GM19468 (cell line): ENCODE results near the gene ANKRD65.
"Not testable (repeated sequence)": the region's sequence is repeated elsewhere in the genome, so short reads cannot be mapped to it uniquely, and the experiment has no call there.

Experiments
- ATAC-seq: cut with Tn5 transposase; IDR thresholded peaks from one replicate; pipeline ENCODE4 v1.9.1; 2021; ENCODE audit warnings: mild to moderate bottlenecking, moderate library complexity, moderate number of reproducible peaks; ENCODE audit not compliant: unreplicated experiment; ENCODE audit errors: extremely low read depth

ANKRD65 gene

DNA sequence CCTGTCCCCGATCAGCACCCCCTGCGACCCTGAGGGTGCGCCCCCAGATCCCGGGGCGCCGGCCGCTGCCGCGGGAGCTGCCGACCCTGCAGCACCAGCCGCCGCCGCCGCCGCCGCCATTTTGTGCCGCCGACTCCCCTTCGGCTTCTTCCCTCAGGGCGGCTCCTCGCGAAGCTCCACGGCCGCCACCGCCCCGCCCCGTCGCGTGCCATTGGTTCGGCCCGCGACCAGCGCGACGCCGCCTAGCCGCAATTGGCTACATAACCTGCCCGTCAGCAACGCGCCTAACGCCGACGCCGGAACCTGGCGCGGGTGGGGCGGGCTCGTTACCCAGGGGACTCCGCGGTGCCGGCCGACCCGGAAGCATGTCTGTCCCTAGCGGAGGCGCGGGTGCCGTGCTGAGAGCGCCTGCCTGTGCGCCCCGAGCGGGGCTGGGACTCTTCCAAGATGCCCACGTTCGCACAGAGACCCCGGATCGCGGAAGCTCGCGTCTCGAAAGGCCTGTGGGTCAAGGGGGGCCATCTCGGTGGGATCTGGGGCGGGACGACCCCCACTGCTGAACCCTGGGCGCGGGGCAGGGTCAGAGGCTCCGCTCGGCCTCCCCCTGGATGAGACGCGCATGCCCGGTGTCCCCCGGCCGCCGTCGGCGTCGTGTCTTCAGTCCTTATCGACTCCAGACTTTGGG is 21.7 kb downstream of the ANKRD65 start, which contains the start of gene CCNL2:
TSS of gene CCNL2 (minus strand) at position 149 of the 685 bp plus-strand sequence. CDS start at position 120, 29 bp downstream.
- ATAC-seq, result peak; percentile 82

DNA sequence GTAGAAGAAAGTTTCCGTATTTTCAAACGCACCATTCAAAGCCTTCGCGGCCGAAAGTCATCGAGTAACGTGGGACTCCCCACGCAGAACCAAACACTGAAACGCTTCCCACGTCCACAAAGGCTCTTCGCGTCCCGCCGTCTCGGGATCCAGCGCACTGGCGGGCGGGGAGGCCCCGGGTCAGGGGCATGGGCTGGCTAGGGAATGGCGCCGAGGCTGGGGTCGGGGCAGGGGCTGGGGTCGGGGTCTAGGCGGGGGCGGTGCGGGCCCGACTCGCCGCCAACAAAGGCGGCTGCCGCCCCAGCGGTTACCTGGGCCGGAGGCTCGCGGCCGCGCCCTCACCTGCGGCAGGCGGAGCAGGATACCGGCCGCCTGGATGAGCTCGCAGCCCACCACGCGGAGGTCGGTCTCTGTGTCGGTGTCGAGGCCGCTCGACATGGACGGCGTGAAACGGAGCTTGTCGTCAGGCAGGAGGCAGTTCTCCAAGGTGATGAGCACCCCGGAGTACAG is 22.3 kb downstream of the ANKRD65 start:
- ATAC-seq, result no peak

DNA sequence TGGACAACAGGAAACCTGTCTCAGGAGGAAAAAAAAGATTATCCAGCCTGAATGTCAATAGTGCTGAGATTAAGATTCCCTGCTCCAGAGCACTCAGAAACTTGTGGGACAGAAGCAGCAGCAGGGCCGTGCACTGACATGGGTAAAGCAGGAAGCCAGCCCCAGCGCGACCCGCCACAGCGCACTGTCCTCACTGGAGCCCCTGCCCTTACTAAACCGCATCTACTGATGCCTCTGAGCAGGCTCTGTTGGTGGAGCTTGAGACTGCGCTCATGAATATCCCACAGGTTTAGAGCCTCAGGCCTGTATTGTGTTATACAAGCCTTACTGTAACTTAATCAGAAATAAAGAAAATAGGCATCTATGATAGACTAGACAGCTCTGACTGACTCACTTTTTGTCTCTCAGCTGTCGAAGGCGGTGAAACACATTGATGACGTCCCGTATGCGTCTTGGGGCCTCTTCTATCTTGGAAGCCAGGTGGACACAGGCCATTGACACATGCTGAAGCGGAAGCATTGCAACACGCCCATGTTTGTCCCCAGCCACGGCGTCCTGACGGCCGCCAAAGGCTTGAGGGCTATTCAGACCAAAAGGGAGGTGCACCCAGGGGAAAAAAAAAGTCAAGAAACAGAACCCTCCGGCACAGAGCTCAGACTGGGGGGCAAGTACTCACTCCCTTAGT is 23.1 kb downstream of the ANKRD65 start:
- ATAC-seq, result no peak

DNA sequence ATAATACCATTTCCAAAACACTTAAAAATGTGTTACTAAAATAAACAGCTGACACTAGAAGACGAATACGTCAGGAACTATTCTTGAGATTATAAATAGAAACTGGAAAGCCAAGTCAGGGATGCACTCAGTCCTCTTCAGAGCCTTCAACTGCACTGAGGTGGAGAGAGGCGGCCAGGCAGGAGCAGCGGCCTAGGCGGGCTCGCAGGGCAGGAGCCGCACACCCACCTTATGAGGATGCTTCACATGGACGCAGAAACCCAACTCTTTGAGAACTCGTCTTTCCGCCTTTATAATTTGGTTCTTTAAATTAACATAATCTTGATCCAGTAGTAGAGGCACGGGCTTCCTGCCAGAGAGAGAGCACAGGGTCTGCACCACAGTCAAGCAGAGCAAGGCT is 25.9 kb downstream of the ANKRD65 start:
- no peak for ATAC-seq

DNA sequence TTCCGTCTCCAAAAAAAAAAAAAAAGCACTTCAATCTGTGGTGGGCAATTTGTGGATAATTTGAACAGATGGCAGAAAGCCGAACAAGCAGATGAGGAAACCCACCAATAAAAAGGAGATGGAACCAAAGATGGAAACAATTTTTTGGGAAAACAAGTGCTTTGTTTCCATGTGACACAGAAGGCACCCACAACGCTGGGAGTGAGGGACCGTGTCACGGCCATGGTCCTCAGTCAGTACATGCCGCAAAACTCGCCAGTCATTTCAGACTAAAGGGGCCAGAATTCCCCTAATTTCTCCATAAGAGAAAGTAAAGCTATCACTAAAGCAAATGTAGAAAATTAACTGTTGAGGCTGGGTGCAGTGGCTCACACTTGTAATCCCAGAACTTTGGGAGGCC is 27.0 kb downstream of the ANKRD65 start:
- ATAC-seq, result no peak

DNA sequence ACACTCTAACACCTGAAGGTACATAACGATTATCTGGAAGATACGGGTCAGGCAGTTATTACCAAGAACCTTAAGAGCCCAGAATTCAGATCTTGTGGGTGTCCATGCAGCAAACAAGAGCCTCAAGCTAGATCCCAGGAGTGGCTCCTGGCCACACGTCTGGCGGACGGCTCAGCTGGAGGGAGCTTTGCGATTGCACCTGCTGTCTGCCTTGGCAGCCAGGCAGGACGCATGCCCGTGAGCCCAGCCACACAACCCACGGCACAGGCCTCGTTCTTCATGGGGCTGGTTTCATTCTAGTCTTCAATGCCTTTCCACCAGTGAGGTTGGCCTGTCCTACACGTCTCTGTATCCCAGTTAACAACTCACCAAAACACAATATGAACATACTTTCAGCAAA is 27.6 kb downstream of the ANKRD65 start:
- ATAC-seq, result no peak

DNA sequence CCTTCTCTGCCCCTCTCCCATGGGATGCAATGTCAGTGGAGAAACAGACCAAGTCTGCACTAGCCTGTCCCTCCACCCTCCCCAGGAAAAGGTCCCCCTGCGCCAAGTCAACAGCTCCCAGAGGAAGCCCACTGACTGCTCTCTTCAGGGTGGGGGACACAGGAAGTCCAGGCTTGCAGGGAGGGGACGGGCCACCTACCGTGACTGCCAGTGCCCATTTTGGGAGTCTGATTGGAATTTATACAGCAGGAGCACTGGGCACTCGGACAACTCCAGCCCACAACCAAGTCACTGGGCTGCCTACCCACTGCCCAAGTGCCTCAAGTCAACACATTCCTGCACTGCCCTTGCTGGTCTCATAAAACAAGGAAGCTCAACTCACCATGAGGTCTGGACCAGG is 28.1 kb downstream of the ANKRD65 start:
- no peak for ATAC-seq

DNA sequence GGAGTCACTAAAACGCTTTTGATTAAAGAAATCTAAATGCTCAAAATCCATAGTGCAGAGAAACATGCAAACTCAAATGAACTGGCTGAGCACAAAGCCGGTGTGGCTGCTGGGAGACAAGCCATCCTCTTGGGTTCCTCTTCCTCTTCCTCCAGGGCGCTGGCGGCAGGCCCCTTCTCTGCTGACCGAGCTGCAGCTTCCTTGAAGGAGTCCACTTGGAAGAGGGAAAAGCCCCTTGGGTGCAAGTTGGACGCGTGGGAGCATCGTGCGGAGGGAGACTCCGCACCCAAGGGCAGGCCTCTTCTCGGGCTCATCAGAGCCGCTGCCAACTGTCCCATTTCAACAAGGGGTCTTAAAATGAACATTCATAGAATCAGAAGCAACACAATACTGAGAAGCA is 29.9 kb downstream of the ANKRD65 start:
- no peak for ATAC-seq

DNA sequence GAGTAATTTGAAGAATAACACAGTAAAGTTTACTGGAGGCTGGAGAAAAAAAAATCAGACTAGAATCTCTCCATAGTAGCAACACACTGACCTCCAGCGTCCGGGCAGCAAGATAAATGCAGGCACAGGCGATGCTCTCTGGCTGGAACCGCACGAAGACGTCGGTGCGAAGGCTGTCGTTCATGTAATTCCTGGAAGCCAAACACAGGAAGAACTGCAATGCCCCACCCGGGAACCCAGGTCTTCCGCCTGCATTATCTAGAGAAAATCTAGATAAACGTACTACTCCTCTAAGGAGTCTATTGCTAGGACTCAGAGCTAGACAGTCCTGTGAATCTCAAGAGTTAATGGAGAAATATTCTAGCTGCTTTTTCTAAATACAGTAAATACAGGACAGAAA is 30.4 kb downstream of the ANKRD65 start:
- no peak for ATAC-seq

DNA sequence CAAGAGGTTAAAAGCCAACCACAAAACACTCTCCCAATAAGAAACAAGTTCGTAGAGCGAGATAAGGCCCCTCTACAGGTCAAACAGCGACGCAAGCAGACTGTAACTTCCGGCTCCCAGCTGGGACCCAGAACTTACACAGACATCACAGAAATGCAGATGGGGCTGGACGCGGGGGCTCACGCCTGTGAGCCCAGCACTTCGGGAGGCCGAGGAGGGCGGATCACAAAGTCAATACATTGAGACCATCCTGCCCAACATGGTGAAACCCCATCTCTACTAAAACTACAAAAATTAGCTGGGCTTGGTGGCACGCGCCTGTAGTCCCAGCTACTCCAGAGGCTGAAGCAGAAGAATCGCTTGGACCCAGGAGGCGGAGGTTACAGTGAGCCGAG is 33.0 kb downstream of the ANKRD65 start:
- ATAC-seq, result no peak

DNA sequence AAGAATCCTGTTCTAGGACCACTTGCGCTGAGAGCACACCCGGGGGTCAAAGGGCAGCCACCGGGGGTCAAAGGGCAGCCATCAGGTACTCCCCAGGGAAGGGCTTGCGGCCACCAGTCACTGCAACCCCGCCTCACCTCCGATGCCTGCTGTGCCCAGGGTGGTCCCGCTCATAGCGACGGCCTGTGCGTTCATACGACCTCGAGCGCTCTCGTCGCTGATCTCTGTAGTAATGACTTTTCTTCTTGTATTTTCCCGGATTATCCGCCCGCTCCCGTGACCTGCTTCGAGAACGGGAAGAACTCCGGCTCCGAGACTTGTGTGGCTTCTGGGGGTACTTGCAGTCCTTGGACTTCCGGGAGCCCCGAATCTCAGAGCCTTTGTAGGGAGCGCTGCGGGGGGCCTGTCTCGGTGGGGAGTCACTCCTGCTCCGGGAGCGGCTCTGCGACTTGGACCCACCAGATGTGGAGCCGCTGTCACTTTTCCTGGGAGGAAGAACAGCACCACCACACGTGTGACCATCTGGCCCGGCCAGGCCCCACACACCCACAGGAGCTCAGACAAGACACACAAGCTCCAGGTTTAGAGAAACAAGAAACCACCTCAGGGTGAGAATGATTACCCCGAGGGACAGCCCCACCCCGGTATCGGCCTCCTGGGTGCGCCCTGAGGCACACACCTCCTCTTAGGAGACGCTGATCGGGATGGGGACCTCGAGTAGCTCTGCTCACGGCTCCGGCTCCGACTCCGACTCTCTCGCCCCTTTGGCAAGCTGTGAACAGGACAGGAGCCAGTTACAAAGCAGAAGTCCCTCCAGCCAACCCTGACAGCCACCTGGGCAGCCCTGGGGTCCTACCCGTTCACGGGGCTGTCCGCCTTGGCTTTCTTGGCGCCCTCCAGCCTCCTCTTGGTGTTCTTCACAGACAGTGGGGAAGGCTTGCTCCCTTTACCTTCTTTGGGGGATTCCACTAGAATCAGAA is 33.7 kb downstream of the ANKRD65 start:
- ATAC-seq, result no peak

DNA sequence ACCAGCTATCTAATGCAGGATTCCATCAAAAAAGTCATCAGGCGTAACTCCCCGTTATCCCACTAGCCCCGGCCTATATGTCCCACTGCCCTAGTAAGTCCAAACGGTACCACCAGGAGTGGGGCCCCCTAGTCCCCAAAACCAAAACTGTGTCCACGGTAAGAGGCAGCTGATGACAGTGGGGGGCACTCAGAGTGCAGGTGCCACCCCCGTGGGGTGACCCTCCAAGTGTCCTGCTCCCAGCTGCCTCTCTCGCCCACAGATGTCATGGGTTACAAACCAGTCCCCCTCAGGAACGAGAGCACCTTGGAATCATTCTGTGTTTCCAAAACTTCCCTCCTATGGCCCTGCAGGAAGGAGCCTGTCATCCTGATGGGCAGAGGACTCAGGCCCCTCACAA is 35.1 kb downstream of the ANKRD65 start:
- ATAC-seq, result no peak

DNA sequence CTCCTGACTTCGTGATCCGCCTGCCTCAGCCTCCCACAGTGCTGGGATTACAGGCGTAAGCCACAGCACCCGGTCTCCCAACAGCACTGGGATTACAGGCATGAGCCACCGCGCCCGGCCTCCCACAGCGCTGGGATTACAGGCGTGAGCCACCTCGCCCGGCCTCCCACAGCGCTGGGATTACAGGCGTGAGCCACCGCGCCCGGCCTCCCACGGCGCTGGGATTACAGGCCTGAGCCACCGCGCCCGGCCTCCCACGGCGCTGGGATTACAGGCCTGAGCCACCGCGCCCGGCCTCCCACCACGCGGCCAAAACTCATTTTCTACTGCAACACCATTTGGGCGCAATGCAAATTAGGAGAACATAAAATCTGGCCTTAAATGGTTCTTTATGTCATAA is 35.7 kb downstream of the ANKRD65 start:
- not testable (repeated sequence) for ATAC-seq

DNA sequence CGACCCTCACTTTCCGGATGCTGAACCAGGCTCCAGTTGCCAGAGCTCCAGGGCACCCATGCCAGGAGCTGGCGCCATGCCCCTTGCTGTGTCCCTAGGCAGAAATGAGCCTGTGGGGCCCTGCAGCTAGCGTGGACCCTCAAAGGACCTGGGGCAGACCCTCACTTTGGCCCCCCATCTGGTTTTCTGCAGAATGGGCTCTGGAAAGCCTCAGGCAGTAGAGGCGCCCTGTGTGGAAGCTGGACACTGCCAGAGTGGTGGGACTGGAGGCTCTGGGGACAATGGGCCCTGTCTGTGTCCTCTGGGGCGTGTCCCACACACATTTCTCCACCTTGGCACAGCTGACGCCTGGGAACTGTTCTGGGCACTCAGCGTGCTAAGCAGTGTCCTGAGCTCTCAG is 39.8 kb downstream of the ANKRD65 start:
- ATAC-seq, result no peak

DNA sequence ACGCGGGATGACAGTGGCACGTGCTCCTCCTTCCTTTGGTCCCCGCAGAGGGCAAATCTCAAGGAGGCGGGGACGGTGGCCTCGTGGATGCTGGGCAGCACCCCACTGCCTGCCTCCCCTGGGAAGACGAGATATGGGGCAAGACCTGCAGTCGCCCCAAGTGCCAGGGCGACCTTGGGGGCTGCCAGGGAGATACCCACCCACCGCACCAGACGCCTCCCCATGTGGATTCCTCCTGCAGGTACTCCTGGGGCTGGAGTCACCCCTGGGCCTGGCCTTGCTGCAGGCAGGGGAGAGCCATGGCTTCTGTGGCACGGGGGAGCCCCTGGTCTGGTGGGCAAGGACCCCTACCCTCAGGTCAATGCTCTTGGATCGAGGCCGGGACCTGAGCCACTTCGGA is 40.2 kb downstream of the ANKRD65 start:
- ATAC-seq, result no peak

DNA sequence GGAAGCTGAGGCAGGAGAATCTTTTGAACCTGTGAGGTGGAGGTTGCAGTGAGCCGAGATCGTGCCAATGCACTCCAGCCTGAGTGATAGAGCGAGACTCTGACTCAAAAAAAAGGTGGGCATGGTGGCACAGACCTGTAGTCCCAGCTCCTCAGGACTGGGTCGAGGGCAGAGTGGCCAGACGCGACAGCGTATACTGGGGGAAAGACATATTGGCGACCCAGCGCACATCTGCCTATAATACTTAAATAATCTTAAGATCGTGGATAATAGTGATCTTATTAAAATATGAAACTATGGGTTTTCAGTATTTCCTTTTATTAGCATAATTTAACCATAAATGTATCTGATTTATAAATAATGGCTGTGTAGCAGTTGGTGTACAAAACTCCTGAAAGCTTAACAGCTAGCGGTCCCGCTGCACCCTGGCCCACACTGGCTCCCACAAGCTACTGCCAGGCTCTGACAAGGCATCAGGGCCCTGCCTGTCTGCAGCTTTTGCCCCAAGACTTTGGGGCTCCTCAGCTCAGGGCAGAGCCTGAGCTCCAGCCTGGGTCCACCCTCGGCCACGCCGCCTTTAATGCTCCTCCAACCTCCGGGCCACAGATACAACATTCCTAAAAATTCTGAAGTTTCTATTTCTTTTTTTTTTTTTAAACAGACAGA is 43.4 kb downstream of the ANKRD65 start:
- ATAC-seq, result no peak

DNA sequence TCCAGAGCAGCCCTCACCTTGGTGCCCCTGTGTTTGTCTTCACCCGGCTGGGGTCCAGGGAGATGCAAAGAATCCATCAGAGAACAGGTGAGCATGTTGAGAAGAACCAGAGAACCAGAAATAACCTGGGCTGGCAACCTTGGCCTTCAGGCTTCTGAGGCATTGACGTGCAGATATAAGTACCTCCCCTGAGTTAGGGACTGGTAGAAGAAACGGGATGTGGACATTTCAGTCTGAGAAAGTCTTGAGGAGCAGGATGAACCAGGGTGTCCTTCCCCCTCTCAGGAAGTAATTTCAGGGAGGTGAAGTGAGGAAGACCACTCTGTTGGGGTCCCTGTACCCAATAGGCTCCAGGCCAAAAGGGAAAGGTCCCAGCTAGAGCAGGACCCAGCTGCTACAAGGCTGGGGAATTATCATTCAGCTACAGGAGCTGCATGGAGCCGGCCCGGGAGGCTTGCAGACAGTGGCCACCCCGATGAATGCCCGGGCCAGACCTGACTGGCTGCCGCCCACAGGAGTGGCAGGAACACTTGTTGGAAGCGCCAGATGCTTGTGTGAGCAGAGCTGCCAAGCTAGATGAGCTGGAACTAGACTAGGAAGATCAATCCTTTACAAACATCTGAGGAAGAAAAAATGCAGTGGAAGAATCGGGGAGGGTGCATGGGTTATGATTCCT is 44.4 kb downstream of the ANKRD65 start:
- no peak for ATAC-seq

DNA sequence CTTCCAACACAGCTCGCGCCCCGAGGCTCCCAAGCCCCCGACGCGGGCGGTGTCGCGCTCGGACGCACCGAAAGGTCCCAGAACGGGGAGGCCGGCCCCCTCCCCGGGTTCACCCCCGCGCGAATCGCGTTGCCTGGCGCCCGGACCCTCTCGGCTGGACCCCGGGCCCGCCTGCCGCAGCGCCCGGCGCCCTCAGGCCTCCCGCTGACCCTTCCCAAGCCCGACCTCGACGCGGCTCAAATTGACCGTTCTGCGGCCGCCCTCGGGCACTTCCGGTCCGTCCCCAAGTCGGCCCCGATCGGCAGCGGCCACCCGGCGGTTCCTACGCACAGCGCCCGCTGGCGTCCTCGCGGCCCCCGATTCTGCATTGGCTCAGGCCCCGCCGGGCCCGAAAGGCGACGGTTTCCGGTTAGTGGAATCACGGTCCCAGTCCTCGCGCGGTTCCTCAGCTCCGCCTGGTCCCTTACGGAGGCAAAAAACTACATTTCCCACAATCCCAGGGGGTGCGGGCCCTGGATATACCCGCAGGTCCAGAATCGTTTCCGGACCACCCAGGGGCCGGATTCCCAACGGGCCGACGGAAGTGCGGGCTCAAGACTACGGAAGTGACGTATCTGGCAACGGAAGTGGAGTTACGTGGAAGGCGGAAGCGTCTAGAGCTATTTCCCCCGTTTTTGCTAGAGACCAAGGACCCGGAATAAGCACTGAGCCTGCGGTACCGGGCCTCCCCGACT is 46.0 kb downstream of the ANKRD65 start, which contains the start of gene AURKAIP1:
TSS of gene AURKAIP1 (minus strand) at position 279 of the 734 bp plus-strand sequence. CDS start 451 bp downstream, outside the sequence.
- ATAC-seq, result peak; percentile 89

DNA sequence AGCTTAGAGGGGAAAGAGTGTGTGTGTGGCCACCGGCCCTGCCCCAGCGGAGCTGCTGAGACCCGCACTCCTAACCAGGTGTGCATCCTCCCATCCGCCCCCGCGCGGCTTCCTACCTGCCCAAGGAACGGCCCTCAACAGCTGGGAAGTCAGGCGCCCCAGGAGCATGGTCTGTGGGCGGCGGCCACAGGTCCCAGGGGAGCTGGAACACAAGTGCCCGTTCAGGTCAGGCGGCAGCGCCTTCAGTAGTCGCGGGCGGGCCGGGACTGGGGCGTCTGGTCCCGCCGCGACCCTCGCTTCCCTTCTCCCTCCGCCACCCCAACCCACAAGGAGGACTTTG is 46.5 kb downstream of the ANKRD65 start:
- no peak for ATAC-seq
